GM12878 (cell line): ENCODE data around the gene TNFAIP8L3.

Experiments used
- EZH2 ChIP-seq: IDR thresholded peaks from 2 replicates; pipeline ENCODE4 v1.6.1; 2012; ENCODE audit warnings: low read depth, mild to moderate bottlenecking, control low read depth, inconsistent platforms, low read length, borderline replicate concordance; ENCODE audit not compliant: control insufficient read depth
- FOS ChIP-seq: IDR thresholded peaks from 3 replicates; pipeline ENCODE4 v1.6.1; 2011; ENCODE audit warnings: borderline replicate concordance; ENCODE audit not compliant: insufficient read length; ENCODE audit errors: extremely low read depth
- LARP7 ChIP-seq: fragments of 450-650 bp; IDR thresholded peaks from 2 replicates; pipeline ENCODE4 v1.6.1; 2017; ENCODE audit warnings: mild to moderate bottlenecking
- NFIC ChIP-seq: IDR thresholded peaks from 2 replicates; pipeline ENCODE4 v1.6.1; 2012; ENCODE audit warnings: low read depth, mild to moderate bottlenecking, inconsistent platforms, low read length, moderate library complexity
- POLR2A ChIP-seq: IDR thresholded peaks from 2 replicates; pipeline ENCODE4 v1.6.1; 2011; ENCODE audit warnings: low read depth, mild to moderate bottlenecking, low read length
- SP1 ChIP-seq: IDR thresholded peaks from one replicate; pipeline ENCODE4 v1.6.1; 2011; ENCODE audit warnings: low read depth, low read length
- TARDBP ChIP-seq: IDR thresholded peaks from 2 replicates; pipeline ENCODE4 v1.6.1; 2016; ENCODE audit warnings: borderline replicate concordance
- WRNIP1 ChIP-seq: IDR thresholded peaks from 2 replicates; pipeline ENCODE4 v1.6.1; 2011; ENCODE audit warnings: low read depth, low read length, improper control_type of control experiment, borderline replicate concordance
- TF ChIP-seq, protein P1 (sequence below), 3 experiments: IDR thresholded peaks in 2 of 3; conservative IDR thresholded peaks in 1 of 3; 2 replicates each; pipeline ENCODE4 v1.5.1; 2011; ENCODE audit warnings: low read depth in 3 of 3, low read length in 3 of 3, mild to moderate bottlenecking in 3 of 3, control low read depth in 2 of 3, moderate library complexity in 2 of 3, inconsistent platforms in 1 of 3, mixed read lengths in 1 of 3; ENCODE audit not compliant: control insufficient read depth in 2 of 3, insufficient read depth in 1 of 3; ENCODE audit errors: extremely low read depth in 1 of 3
- TF ChIP-seq, protein P2 (sequence below): IDR thresholded peaks from 2 replicates; pipeline ENCODE4 v1.6.1; 2011; ENCODE audit warnings: low read depth, low read length, improper control_type of control experiment, borderline replicate concordance
- TF ChIP-seq, protein P3 (sequence below): IDR thresholded peaks from 2 replicates; pipeline ENCODE4 v1.6.1; 2012; ENCODE audit warnings: low read depth, low read length, improper control_type of control experiment
- TF ChIP-seq, protein P4 (sequence below): IDR thresholded peaks from 2 replicates; pipeline ENCODE4 v1.6.1; 2011; ENCODE audit warnings: low read depth, mild to moderate bottlenecking, low read length, moderate library complexity, borderline replicate concordance; ENCODE audit errors: extremely low read depth

DNA sequence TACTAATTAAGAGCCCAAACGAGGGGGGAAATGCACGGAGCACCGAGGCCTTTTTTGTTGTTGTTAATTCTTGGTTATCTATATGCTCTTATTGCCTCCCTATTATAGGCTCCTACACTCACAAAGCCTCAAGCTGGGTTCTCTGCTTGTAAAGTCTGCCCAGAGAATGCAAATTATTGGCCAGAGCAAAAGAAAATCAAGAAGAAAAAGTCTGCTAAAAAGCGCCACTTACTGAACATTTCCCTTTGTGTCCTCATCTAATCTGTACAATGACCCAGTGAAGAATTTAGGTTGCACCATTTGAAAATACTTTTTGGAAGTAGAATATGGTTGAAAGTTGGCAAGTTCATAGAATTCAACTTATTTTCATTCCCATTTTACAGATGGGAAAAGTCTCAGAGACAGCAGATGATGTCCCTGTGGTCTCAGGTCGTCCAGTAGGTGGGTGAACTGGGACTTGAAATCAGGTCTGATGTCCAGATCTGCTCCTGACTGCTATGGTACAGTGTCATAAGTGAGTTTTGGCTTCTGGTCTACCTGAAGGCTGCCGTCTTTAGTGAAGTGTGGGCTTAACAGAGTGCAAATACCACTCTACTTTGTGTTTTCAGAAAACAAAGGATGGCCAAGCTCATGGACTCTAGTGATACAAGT is 1.1 kb upstream of the TNFAIP8L3 start:
- TF ChIP-seq, protein P1, sequence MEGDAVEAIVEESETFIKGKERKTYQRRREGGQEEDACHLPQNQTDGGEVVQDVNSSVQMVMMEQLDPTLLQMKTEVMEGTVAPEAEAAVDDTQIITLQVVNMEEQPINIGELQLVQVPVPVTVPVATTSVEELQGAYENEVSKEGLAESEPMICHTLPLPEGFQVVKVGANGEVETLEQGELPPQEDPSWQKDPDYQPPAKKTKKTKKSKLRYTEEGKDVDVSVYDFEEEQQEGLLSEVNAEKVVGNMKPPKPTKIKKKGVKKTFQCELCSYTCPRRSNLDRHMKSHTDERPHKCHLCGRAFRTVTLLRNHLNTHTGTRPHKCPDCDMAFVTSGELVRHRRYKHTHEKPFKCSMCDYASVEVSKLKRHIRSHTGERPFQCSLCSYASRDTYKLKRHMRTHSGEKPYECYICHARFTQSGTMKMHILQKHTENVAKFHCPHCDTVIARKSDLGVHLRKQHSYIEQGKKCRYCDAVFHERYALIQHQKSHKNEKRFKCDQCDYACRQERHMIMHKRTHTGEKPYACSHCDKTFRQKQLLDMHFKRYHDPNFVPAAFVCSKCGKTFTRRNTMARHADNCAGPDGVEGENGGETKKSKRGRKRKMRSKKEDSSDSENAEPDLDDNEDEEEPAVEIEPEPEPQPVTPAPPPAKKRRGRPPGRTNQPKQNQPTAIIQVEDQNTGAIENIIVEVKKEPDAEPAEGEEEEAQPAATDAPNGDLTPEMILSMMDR (IDR thresholded peaks at IDR 0.05 in 2 of 3, conservative IDR thresholded peaks at IDR 0.05 in 1 of 3; ENCODE audit: control insufficient read depth in 2 of 3, extremely low read depth in 1 of 3, insufficient read depth in 1 of 3, low read depth in 3 of 3, low read length in 3 of 3) = no peak
- TF ChIP-seq, protein P2, sequence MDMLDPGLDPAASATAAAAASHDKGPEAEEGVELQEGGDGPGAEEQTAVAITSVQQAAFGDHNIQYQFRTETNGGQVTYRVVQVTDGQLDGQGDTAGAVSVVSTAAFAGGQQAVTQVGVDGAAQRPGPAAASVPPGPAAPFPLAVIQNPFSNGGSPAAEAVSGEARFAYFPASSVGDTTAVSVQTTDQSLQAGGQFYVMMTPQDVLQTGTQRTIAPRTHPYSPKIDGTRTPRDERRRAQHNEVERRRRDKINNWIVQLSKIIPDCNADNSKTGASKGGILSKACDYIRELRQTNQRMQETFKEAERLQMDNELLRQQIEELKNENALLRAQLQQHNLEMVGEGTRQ = no peak
- TF ChIP-seq, protein P3, sequence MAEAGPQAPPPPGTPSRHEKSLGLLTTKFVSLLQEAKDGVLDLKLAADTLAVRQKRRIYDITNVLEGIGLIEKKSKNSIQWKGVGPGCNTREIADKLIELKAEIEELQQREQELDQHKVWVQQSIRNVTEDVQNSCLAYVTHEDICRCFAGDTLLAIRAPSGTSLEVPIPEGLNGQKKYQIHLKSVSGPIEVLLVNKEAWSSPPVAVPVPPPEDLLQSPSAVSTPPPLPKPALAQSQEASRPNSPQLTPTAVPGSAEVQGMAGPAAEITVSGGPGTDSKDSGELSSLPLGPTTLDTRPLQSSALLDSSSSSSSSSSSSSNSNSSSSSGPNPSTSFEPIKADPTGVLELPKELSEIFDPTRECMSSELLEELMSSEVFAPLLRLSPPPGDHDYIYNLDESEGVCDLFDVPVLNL = no peak
- no peak for TF ChIP-seq WRNIP1
- no peak for TF ChIP-seq TARDBP
- TF ChIP-seq NFIC = no peak
- TF ChIP-seq LARP7 = no peak
- no peak for TF ChIP-seq SP1
- no peak for TF ChIP-seq EZH2
- no peak for TF ChIP-seq POLR2A
- TF ChIP-seq, protein P4, sequence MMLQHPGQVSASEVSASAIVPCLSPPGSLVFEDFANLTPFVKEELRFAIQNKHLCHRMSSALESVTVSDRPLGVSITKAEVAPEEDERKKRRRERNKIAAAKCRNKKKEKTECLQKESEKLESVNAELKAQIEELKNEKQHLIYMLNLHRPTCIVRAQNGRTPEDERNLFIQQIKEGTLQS = no peak
- TF ChIP-seq FOS = no peak
